BE2C (cell line): ENCODE measurements around the gene PASD1.

Experiments used
- DNase-seq: peaks from one replicate; pipeline ENCODE4 v3.0.0-alpha.2; 2020
- H3K27me3 ChIP-seq: fragments of 250-450 bp; sonication (Bioruptor Pico); 2 replicates; pipeline ENCODE4 v1.5.1; 2020; ENCODE audit warnings: mild to moderate bottlenecking
- H3K36me3 ChIP-seq: fragments of 250-450 bp; sonication (Bioruptor Pico); 2 replicates; pipeline ENCODE4 v1.5.1; 2020; ENCODE audit warnings: mild to moderate bottlenecking
- H3K4me1 ChIP-seq: fragments of 250-450 bp; sonication (Bioruptor Pico); 2 replicates; pipeline ENCODE4 v1.5.1; 2020
- H3K4me3 ChIP-seq: 2 replicates; pipeline ENCODE4 v1.5.1; 2011; ENCODE audit warnings: low read depth, low read length
- H3K9me3 ChIP-seq: fragments of 250-450 bp; sonication (Bioruptor Pico); 2 replicates; pipeline ENCODE4 v1.5.1; 2020
- CTCF ChIP-seq: IDR thresholded peaks from 2 replicates; pipeline ENCODE4 v1.5.1; 2012; ENCODE audit warnings: mild to moderate bottlenecking, low read depth, low read length

PASD1 gene

GRCh38 chrX:151698485-151698884 is 135.0 kb downstream of the PASD1 start:
- Histone ChIP-seq H3K4me3 (no peak overlapping the region), H3K9me3 (no peaks in the 10 kb centered on the region), H3K27me3 (no peaks in the 10 kb centered on the region), H3K4me1 (no peaks in the 10 kb centered on the region), H3K36me3 (no peaks in the 10 kb centered on the region)
- TF ChIP-seq CTCF: no peak
- DNase-seq: no peak

- no peak for DNase-seq
- Histone ChIP-seq H3K27me3 (no peaks in the 10 kb centered on the region), H3K36me3 (no peaks in the 10 kb centered on the region), H3K9me3 (no peaks in the 10 kb centered on the region), H3K4me3 (no peak overlapping the region), H3K4me1 (no peaks in the 10 kb centered on the region)
- TF ChIP-seq CTCF: no peak
These were observed 136.3 kb downstream of the PASD1 start for GRCh38 chrX:151699746-151700145.

GRCh38 chrX:151700581-151700980 is 137.1 kb downstream of the PASD1 start:
- Histone ChIP-seq H3K9me3 (no peaks in the 10 kb centered on the region), H3K36me3 (no peaks in the 10 kb centered on the region), H3K27me3 (no peaks in the 10 kb centered on the region), H3K4me3 (no peak overlapping the region), H3K4me1 (no peaks in the 10 kb centered on the region)
- no peak for TF ChIP-seq CTCF
- no peak for DNase-seq

GRCh38 chrX:151701071-151701470 is 137.6 kb downstream of the PASD1 start:
- TF ChIP-seq CTCF: no peak
- Histone ChIP-seq H3K4me3 (no peak overlapping the region), H3K27me3 (no peaks in the 10 kb centered on the region), H3K9me3 (no peaks in the 10 kb centered on the region), H3K36me3 (no peaks in the 10 kb centered on the region), H3K4me1 (no peaks in the 10 kb centered on the region)
- DNase-seq: no peak

- Histone ChIP-seq H3K36me3 (no peaks in the 10 kb centered on the region), H3K4me1 (no peaks in the 10 kb centered on the region), H3K9me3 (no peaks in the 10 kb centered on the region), H3K27me3 (no peaks in the 10 kb centered on the region), H3K4me3 (no peak overlapping the region)
- no peak for DNase-seq
- TF ChIP-seq CTCF: no peak
These were observed 138.1 kb downstream of the PASD1 start for GRCh38 chrX:151701531-151701930.

- Histone ChIP-seq H3K4me1 (no peaks in the 10 kb centered on the region), H3K36me3 (no peaks in the 10 kb centered on the region), H3K27me3 (no peaks in the 10 kb centered on the region), H3K9me3 (no peaks in the 10 kb centered on the region), H3K4me3 (no peak overlapping the region)
- no peak for DNase-seq
- no peak for TF ChIP-seq CTCF
These were observed 138.7 kb downstream of the PASD1 start for GRCh38 chrX:151702026-151702714.
